ENCODE measurements around the gene LILRB2. TPM values are rescaled to one million over a fixed set of nuclear protein-coding genes. Genes with fewer than 3 reads are reported as not detected.

The LILRB2 gene
- total RNA-seq, 1 experiment from 2014 or later: not detected

DNA sequence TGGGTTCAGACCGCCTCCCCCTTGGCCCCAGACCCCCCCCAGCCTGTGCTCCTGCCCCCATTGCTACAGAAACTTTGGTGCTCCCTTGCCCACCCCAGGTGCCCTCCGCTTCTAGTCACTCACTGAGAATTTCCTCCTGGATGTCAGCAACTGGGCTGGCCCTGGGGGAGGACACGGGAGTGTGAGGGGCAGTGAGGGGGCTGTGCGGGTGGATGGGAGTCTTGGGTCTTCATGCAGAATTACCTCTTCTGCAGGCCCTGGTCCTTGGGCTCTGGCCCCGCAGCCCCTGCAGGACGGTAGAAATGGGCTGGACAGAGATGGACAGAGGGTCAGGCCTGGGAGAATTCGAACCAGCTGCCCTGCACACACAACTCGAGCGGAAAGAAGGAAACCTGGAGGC, 28.7 kb downstream of the LILRB2 start:
- no peak for DNase-seq (ENCODE audit: low read depth, low spot score)
- intact Hi-C loops (cut with micrococcal nuclease): no loop called here
- POLR2A ChIA-PET: no interaction called here

More for the DNA sequence above, 28.7 kb downstream of the LILRB2 start:
- no peaks in the 10 kb centered on the region for H3K9me3 ChIP-seq (ENCODE audit: control insufficient read depth in 1 of 2, insufficient read depth in 1 of 2, low read depth in 1 of 2, low read length in 2 of 2)
- TF ChIP-seq EZH2 (IDR thresholded peaks at IDR 0.05) (no peak), SP1 (IDR thresholded peaks at IDR 0.05; ENCODE audit: low read depth) (no peak), FOSL1 (IDR thresholded peaks at IDR 0.05; ENCODE audit: low read depth) (no peak), EGR1 (IDR thresholded peaks at IDR 0.05; ENCODE audit: low read depth) (no peak), SRF (IDR thresholded peaks at IDR 0.05; ENCODE audit: low read depth) (no peak), EZH2phosphoT487 (IDR thresholded peaks at IDR 0.05; ENCODE audit: borderline replicate concordance) (no peak), JUND (IDR thresholded peaks at IDR 0.05) (no peak), ZNF274 (IDR thresholded peaks at IDR 0.05; ENCODE audit: low read depth, low read length) (no peak), ELF1 (IDR thresholded peaks at IDR 0.05; ENCODE audit: borderline replicate concordance, low read depth) (no peak), CEBPB (IDR thresholded peaks at IDR 0.05; ENCODE audit: low read depth) (no peak), YY1 (IDR thresholded peaks at IDR 0.05; ENCODE audit: extremely low read depth, insufficient replicate concordance, low read depth, low read length) (no peak), TCF7L2 (IDR thresholded peaks at IDR 0.05; ENCODE audit: borderline replicate concordance, extremely low read depth, insufficient read depth, insufficient read length) (no peak), RAD21 (IDR thresholded peaks at IDR 0.05; ENCODE audit: low read depth) (no peak), POLR2A (IDR thresholded peaks at IDR 0.05; ENCODE audit: borderline replicate concordance, extremely low read depth, insufficient read depth, insufficient read length) (no peak), SIN3A (IDR thresholded peaks at IDR 0.05; ENCODE audit: low read depth) (no peak), POLR2AphosphoS5 (IDR thresholded peaks at IDR 0.05; ENCODE audit: low read depth, low read length) (no peak)
- TF ChIP-seq, protein P1, sequence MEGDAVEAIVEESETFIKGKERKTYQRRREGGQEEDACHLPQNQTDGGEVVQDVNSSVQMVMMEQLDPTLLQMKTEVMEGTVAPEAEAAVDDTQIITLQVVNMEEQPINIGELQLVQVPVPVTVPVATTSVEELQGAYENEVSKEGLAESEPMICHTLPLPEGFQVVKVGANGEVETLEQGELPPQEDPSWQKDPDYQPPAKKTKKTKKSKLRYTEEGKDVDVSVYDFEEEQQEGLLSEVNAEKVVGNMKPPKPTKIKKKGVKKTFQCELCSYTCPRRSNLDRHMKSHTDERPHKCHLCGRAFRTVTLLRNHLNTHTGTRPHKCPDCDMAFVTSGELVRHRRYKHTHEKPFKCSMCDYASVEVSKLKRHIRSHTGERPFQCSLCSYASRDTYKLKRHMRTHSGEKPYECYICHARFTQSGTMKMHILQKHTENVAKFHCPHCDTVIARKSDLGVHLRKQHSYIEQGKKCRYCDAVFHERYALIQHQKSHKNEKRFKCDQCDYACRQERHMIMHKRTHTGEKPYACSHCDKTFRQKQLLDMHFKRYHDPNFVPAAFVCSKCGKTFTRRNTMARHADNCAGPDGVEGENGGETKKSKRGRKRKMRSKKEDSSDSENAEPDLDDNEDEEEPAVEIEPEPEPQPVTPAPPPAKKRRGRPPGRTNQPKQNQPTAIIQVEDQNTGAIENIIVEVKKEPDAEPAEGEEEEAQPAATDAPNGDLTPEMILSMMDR (IDR thresholded peaks at IDR 0.05 in 2 of 3, conservative IDR thresholded peaks at IDR 0.05 in 1 of 3; ENCODE audit: borderline replicate concordance in 1 of 3, insufficient read depth in 1 of 3, low read depth in 2 of 3, low read length in 2 of 3): no peak
- TF ChIP-seq, protein P2, sequence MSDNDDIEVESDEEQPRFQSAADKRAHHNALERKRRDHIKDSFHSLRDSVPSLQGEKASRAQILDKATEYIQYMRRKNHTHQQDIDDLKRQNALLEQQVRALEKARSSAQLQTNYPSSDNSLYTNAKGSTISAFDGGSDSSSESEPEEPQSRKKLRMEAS (IDR thresholded peaks at IDR 0.05): no peak
- no peak overlapping the region for H3K4me2 ChIP-seq (ENCODE audit: low read length)
- ChIA-PET CTCF (interaction anchor here (1.3 kb wide), 1 partner anchor 14 kb away, joined by 4 read pairs; no protein-coding TSS in a partner anchor), RAD21 (ENCODE audit: low non-redundant PET in 1 of 2, low total read pairs in 2 of 2, uncharacterized antibody in 2 of 2, unreplicated experiment in 2 of 2) (no interaction called here)
- H3K27me3 ChIP-seq (ENCODE audit: insufficient read depth, low read length): peaks cover 8% of the 10 kb centered on the region
- H3K4me1 ChIP-seq (ENCODE audit: control insufficient read depth in 1 of 2, insufficient read depth in 2 of 2, low read length in 2 of 2): no peaks in the 10 kb centered on the region
- no peaks in the 10 kb centered on the region for H3K36me3 ChIP-seq (ENCODE audit: control insufficient read depth in 1 of 2, insufficient read depth in 2 of 2, low read length in 2 of 2)
- no peak for ATAC-seq
- no TSS peak for BruUV-seq (replicated peaks)
- H3K4me3 ChIP-seq (replicated peaks in 1 of 2; ENCODE audit: low read depth in 1 of 2, low read length in 2 of 2): no peak overlapping the region
- H2AFZ ChIP-seq (ENCODE audit: low read depth, low read length, poor library complexity, severe bottlenecking): no peak overlapping the region
- H4K20me1 ChIP-seq (ENCODE audit: insufficient read depth): no peaks in the 10 kb centered on the region
- no peak overlapping the region for H3K27ac ChIP-seq (ENCODE audit: low read depth, low read length)
- no peaks in the 10 kb centered on the region for H3K9me2 ChIP-seq (ENCODE audit: insufficient read depth)
- no peaks in the 10 kb centered on the region for H3K79me2 ChIP-seq (ENCODE audit: insufficient read depth, low read length)
- H3K9ac ChIP-seq (ENCODE audit: low read length): no peak overlapping the region

All from HCT116 (cell line).